ENCODE measurements around the gene HOXC9.

DNA sequence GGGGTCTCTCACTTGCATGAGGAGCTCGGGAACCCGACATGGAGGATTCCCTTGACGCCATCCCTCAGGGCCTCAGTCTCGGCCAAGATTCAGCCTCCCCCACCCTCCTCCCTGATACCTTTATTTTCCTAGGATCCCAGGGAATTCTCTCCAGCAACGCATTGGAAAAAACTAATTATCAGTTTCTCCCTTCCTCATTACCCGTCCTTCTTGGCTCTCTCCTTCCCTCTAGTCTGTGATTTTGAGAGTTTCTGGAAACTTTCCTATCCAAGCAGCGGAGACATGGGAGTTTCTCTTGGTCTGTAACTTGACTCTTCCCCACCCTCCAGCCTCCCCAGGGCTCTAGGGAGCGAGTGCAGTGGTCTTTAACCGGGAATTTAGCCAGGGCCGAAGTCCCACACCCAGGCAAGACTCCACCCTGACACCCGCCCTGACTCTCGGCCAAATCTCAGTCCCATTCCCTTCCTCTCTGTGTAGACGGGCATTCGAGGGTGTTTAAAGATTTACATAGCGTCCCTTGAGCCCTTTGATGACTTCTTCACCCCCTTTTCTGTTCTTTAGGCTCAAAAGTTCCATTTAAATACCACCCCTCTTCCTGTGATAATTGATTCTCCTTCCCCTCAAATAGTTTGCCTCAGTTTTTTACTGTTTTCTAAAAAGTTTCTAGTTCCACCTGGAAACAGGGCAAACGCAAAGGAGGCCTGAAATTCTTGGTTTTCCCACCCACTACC lies 39.6 kb downstream of the HOXC9 start:
- TF ChIP-seq CTCF (IDR thresholded peaks at IDR 0.05) (no peak), POLR2A (IDR thresholded peaks at IDR 0.05) (no peak)
